ENCODE data around the gene ZNF224.

Gene ZNF224

DNA sequence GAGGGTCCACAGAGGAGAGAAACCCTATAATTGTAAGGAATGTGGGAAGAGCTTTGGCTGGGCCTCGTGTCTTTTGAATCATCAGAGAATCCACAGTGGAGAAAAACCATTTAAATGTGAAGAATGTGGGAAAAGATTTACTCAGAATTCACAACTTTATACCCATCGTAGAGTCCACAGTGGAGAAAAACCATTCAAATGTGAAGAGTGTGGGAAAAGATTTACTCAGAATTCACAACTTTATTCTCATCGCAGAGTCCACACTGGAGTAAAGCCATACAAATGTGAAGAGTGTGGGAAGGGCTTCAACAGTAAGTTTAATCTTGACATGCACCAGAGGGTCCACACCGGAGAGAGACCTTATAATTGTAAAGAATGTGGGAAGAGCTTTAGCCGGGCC lies 37.8 kb downstream of the ZNF224 start:
- DNase-seq (ENCODE audit: low read depth in 2 of 2), result no peak

DNA sequence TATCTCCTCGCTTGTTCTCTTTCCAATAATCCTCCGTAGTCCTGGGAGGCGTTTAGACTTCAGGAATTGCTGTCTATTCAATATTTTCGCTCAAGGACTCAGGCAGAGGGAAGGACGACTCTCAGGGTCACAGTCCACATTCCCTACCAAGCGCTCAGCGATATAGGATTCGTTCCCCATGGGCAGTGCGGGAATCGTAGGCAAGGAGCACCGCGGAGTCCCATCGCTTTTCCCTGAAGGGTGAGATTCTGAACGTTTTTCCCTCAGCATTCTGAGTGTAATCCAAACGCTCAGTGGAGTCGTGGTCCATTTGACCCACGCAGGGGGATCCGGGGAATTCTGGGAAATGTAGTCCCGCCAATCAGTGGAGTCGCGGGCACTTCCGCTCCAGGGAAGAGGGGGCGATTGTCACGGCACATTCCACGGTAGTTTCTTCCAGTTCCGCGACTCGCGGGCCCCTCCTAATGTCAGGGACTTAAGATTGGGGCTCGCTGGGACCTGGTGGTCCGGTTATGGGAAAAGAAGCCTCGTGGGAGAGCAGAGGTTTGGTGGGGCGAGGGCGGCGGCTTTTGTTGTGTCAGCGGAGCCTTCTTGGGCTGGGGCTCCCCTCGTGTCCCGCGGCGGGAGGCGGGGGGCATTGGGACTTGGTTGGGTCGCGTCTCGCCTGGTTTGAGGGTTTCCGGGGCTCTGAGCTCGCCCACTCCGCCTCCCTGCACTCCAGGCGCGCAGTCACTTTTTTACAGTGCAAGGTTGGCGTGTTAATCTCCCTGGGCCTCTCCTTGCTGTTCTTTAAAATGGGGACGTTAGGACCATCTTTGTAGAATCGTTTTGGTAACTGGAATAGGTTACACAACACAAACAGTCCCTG lies 47.3 kb downstream of the ZNF224 start, which contains the start of gene ZNF234:
ZNF234 (plus strand) TSS at position 364 of the 868 bp plus-strand sequence. CDS start 3,079 bp downstream, outside the sequence.
- peak; percentile 67 to 69 for DNase-seq (ENCODE audit: low read depth in 2 of 2)

DNA sequence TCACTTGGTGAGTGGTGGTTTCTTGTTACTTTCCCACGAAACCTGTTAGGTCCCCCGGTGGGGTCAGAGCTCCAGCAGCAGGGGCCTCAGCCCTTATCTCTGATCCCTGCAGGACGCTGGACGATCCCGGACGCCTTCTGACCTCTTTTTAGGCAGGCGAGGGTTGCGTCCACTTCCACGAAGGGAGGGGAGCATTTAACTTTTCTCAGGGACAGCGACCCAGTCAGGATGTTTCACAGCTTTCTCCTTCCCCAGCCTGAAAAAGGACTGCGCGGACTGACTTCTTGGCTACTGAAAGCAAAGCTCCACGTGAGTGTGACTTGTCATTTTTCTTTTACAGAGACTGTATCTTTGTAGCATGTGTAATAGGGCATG lies 47.9 kb downstream of the ZNF224 start:
- no peak for DNase-seq (ENCODE audit: low read depth in 2 of 2)

- no peak for DNase-seq (ENCODE audit: low read depth in 2 of 2)
These were observed 55.6 kb downstream of the ZNF224 start for GRCh38 chr19:44149776-44150175.

GRCh38 chr19:44151491-44151890 lies 57.3 kb downstream of the ZNF224 start:
- no peak for DNase-seq (ENCODE audit: low read depth in 2 of 2)

DNA sequence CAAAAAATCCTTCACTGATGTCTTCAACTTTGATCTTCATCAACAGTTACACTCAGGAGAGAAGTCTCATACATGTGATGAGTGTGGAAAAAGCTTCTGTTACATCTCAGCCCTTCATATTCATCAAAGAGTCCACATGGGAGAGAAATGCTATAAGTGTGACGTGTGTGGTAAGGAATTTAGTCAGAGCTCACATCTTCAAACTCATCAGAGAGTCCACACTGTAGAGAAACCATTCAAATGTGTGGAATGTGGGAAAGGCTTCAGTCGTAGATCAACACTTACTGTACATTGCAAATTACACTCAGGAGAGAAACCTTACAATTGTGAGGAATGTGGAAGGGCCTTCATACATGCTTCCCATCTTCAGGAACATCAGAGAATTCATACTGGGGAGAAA lies 62.3 kb downstream of the ZNF224 start:
- no peak for DNase-seq (ENCODE audit: low read depth in 2 of 2)
